A549 (cell line): ENCODE results near the gene ABCB8.
"Not testable (repeated sequence)": the region's sequence is repeated elsewhere in the genome, so short reads cannot be mapped to it uniquely, and the experiment has no call there.

Source experiments
- CHD4 ChIP-seq: fragments of 200-600 bp; sonication (generic); IDR thresholded peaks from 2 replicates; pipeline ENCODE4 v1.6.1; 2016; ENCODE audit warnings: antibody characterized with exemption, mild to moderate bottlenecking, borderline replicate concordance
- CTCF ChIP-seq: fragments of >200 bp; sonication (Bioruptor Twin); formaldehyde crosslinking; IDR thresholded peaks from 3 replicates; pipeline ENCODE4 v1.5.1; 2016
- MAX ChIP-seq: IDR thresholded peaks from 2 replicates; pipeline ENCODE4 v1.6.1; 2012
- POLR2A ChIP-seq: IDR thresholded peaks from 2 replicates; pipeline ENCODE4 v1.6.1; 2012; ENCODE audit warnings: mild to moderate bottlenecking, low read length
- SREBF2 ChIP-seq: fragments of 450-650 bp; IDR thresholded peaks from 2 replicates; pipeline ENCODE4 v1.6.1; 2014; ENCODE audit warnings: mild to moderate bottlenecking, moderate library complexity
- TF ChIP-seq, protein P1 (sequence below): IDR thresholded peaks from 2 replicates; pipeline ENCODE4 v1.6.1; 2012

DNA sequence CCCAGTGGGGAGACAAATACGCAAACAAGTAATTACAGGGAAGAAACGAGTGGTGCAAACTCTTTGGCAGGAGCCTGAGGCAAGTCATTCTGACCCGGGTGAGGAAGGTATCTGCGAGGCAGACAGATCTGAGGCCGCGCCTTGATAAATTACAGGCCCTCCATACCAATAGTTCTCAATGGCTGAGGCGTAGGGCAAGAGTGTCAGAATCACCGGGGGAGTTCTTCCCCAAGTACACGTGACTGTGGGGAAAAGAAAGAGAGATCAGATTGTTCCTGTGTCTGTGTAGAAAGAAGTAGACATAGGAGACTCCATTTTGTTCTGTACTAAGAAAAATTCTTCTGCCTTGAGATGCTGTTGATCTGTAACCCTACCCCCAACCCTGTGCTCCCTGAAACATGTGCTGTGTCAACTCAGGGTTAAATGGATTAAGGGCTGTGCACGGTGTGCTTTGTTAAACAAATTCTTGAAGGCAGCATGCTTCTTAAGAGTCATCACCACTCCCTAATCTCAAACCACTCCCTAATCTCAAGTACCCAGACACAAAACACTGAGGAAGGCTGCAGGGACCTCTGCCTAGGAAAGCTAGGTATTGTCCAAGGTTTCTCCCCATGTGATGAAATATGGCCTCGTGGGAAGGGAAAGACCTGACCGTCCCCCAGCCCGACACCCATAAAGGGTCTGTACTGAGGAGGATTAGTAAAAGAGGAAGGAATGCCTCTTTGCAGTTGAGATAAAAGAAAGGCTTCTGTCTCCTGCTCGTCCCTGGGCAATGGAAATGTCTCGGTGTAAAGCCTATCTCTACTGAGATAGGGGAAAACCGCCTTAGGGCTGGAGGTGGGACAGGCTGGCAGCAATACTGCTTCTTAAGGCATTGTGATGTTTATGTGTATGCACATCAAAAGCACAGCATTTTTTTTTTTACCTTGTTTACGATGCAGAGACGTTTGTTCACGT lies 1.2 kb upstream of the ABCB8 start:
- not testable (repeated sequence) for TF ChIP-seq CTCF, CHD4, POLR2A, MAX, SREBF2
- TF ChIP-seq, protein P1, sequence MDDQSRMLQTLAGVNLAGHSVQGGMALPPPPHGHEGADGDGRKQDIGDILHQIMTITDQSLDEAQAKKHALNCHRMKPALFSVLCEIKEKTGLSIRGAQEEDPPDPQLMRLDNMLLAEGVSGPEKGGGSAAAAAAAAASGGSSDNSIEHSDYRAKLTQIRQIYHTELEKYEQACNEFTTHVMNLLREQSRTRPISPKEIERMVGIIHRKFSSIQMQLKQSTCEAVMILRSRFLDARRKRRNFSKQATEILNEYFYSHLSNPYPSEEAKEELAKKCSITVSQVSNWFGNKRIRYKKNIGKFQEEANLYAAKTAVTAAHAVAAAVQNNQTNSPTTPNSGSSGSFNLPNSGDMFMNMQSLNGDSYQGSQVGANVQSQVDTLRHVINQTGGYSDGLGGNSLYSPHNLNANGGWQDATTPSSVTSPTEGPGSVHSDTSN = not testable (repeated sequence)
